Sigmoid colon (tissue), 4 donors: ENCODE measurements around the gene KMT2C.
"Not testable (repeated sequence)": the region's sequence is repeated elsewhere in the genome, so short reads cannot be mapped to it uniquely, and the experiment has no call there.

ENCODE experiments used
- CTCF ChIP-seq, 4 experiments: fragments of 450-650 bp in 3 of 4; fragments of 200-600 bp in 1 of 4; IDR thresholded peaks; one replicate each; pipeline ENCODE4 v1.5.1; 2016 to 2019; ENCODE audit warnings: antibody characterized with exemption in 4 of 4, mild to moderate bottlenecking in 3 of 4, moderate library complexity in 2 of 4
- EP300 ChIP-seq, 4 donors: sonication (generic); formaldehyde crosslinking; IDR thresholded peaks; one replicate each; pipeline ENCODE4 v1.6.1; 2017; ENCODE audit warnings: antibody characterized with exemption in 4 of 4
- POLR2A ChIP-seq, 2 donors: fragments of 450-650 bp; IDR thresholded peaks; one replicate each; pipeline ENCODE4 v1.6.1; 2016; ENCODE audit warnings: antibody characterized with exemption in 2 of 2, mild to moderate bottlenecking in 2 of 2, moderate library complexity in 2 of 2
- POLR2AphosphoS5 ChIP-seq, 4 donors: sonication (generic); formaldehyde crosslinking; IDR thresholded peaks; one replicate each; pipeline ENCODE4 v1.6.1; 2017; ENCODE audit warnings: antibody characterized with exemption in 4 of 4

- TF ChIP-seq EP300, CTCF, POLR2A, POLR2AphosphoS5 (IDR thresholded peaks at IDR 0.05): not testable (repeated sequence)
These were observed 149.6 kb downstream of the KMT2C start for GRCh38 chr7:152286219-152286618.
